ENCODE data around the gene MFAP1.

- TF ChIP-seq CTCF (IDR thresholded peaks at IDR 0.05) (no peak), EP300 (IDR thresholded peaks at IDR 0.05) (no peak), POLR2A (IDR thresholded peaks at IDR 0.05) (no peak)
These were observed 16.0 kb downstream of the MFAP1 start for GRCh38 chr15:43808435-43808950.

Measured in tibial nerve (tissue), 4 donors.